ENCODE data around the gene OR5B3.

DNA sequence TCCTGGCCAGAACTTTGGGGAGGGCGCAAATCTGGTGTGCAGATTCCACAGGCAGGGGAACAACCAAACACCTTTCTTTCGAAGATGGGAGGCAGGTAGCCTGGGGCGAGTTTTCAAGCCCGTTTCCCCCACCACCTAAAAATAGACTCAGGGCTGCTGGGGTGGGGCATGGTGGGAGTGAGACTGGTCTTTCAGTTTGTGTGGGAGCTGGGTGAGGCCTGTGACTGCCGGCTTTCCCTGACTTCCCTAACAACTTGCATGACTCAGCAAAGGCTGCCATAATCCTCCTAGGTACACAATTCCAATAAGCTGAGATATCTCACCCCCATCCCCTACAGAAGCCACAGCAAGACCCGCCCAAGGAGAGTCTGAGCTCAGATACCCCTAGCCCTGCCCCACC lies 39.6 kb upstream of the OR5B3 start:
- no peak for TF ChIP-seq MYC (IDR thresholded peaks at IDR 0.05; ENCODE audit: low read depth, low read length)
- TF ChIP-seq POLR2A (IDR thresholded peaks at IDR 0.05; ENCODE audit: low read depth, low read length), result no peak

Measured in endothelial cell of umbilical vein (primary cell).